ENCODE measurements around the gene EDN2.
A peak's percentile ranks its signal among the peaks of the same experiment; 100 is the strongest.

EDN2 gene

DNA sequence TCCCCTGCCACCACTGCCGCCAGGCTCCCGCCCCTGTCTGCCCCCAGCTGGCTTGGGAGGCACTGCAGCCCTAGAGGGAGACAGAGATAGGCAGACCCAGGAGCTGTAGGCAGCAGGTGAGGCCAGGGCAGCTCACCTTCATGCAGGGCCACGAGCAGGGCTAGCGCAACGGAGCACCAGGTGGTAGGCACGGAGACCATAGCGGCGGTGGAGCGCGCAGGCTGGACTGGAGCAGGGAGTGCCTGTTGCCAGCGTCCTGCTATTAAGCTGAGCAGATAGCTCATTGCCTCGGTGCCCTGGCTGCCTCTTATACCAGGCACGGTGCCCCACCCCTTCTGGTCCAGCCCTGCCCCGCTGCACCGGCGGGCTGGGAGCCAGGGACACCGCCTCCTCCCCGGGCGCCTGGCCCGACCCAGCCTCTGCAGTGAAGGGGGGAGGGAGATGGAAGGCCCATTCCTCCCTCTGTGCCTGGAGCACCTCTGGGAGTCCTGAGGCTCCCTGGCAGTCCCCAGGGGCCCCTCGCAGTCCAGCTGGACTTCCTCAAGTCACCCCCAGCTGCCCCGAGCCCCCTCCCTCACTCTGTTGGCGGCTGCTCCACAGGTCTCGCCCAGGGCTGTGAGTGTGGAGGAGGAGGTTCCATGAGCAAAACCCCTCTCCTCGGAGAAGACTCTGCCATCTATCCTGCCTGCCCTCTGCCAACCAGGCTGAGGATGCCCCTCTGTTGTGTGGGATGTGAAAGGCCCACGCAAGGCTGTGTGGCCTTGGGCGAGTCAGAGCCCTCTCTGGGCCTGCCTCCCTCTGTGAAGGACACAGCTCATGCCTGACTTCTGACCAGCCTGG lies at the start of gene EDN2:
Gene EDN2 (minus strand): TSS at position 282 of the 840 bp plus-strand sequence. CDS start 82 bp downstream, at position 200.
- no peaks in the 10 kb centered on the region for H3K9me2 ChIP-seq (replicated peaks; ENCODE audit: low read depth, low read length)

DNA sequence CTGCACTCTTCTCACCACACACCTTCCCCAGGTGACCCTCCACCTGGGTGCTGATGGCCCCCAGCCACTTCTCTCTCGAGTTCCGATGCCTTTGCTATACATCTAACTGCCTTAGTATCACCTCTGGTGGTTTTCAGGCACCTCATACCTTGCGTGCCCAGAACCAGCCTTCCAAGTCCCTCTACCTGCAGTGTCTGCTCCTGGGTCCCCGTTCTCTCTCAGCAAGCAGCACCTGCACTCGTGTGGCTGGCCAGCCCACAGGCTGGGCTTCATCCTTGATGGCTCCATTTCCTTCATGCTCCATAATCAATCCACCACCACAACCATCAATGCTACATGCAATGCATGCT lies 49.2 kb upstream of the EDN2 start:
- Histone ChIP-seq H3K4me2 (ENCODE audit: low read depth, low read length, poor library complexity, severe bottlenecking) (no peak overlapping the region), H3K79me2 (ENCODE audit: insufficient read depth, low read length) (no peaks in the 10 kb centered on the region), H3K9ac (ENCODE audit: low read depth, low read length, poor library complexity, severe bottlenecking) (no peak overlapping the region), H3K36me3 (ENCODE audit: insufficient read depth, low read length) (no peaks in the 10 kb centered on the region), H3K4me1 (ENCODE audit: insufficient read depth, low read length, poor library complexity, severe bottlenecking) (no peaks in the 10 kb centered on the region), H3K4me3 (ENCODE audit: low read length, poor library complexity, severe bottlenecking) (no peak overlapping the region), H3F3A (ENCODE audit: low read depth) (no peaks in the 10 kb centered on the region), H2AFZ (ENCODE audit: low read length) (no peak overlapping the region), H3K27me3 (ENCODE audit: insufficient read depth, low read length, poor library complexity, severe bottlenecking) (no peaks in the 10 kb centered on the region), H4K20me1 (ENCODE audit: insufficient read depth, low read length, poor library complexity, severe bottlenecking) (no peaks in the 10 kb centered on the region), H3K9me3 (ENCODE audit: insufficient read depth, low read depth, low read length) (no peaks in the 10 kb centered on the region), H3K9me2 (replicated peaks; ENCODE audit: low read depth, low read length) (no peaks in the 10 kb centered on the region)
- TF ChIP-seq EZH2phosphoT487 (IDR thresholded peaks at IDR 0.05; ENCODE audit: borderline replicate concordance) (no peak), CTCF (conservative IDR thresholded peaks at IDR 0.05; ENCODE audit: low read length) (no peak)

More for the DNA sequence above, at the start of gene EDN2:
- H3K4me2 ChIP-seq (ENCODE audit: low read depth, low read length, poor library complexity, severe bottlenecking) = no peak within 1 kb of the TSS
- no peaks in the 10 kb centered on the region for H3K79me2 ChIP-seq (ENCODE audit: insufficient read depth, low read length)
- H3F3A ChIP-seq (ENCODE audit: low read depth) = no peaks in the 10 kb centered on the region
- TF ChIP-seq EZH2phosphoT487 (IDR thresholded peaks at IDR 0.05; ENCODE audit: borderline replicate concordance) (no peak), CTCF (conservative IDR thresholded peaks at IDR 0.05; ENCODE audit: low read length) (peak; percentile 50)
- no peak within 1 kb of the TSS for H3K4me3 ChIP-seq (ENCODE audit: low read length, poor library complexity, severe bottlenecking)
- peaks cover 7% of the 10 kb centered on the region for H3K4me1 ChIP-seq (ENCODE audit: insufficient read depth, low read length, poor library complexity, severe bottlenecking)
- H3K9ac ChIP-seq (ENCODE audit: low read depth, low read length, poor library complexity, severe bottlenecking) = no peak within 1 kb of the TSS
- no peaks in the 10 kb centered on the region for H4K20me1 ChIP-seq (ENCODE audit: insufficient read depth, low read length, poor library complexity, severe bottlenecking)
- no peaks in the 10 kb centered on the region for H3K9me3 ChIP-seq (ENCODE audit: insufficient read depth, low read depth, low read length)
- no peaks in the 10 kb centered on the region for H3K36me3 ChIP-seq (ENCODE audit: insufficient read depth, low read length)
- H3K27me3 ChIP-seq (ENCODE audit: insufficient read depth, low read length, poor library complexity, severe bottlenecking) = no peaks in the 10 kb centered on the region
- H2AFZ ChIP-seq (ENCODE audit: low read length) = no peak within 1 kb of the TSS

- H3K79me2 ChIP-seq (ENCODE audit: insufficient read depth, low read length) = no peaks in the 10 kb centered on the region
- no peak for TF ChIP-seq CTCF (conservative IDR thresholded peaks at IDR 0.05; ENCODE audit: low read length)
- TF ChIP-seq EZH2phosphoT487 (IDR thresholded peaks at IDR 0.05; ENCODE audit: borderline replicate concordance) = no peak
- H2AFZ ChIP-seq (ENCODE audit: low read length) = no peak overlapping the region
- H3F3A ChIP-seq (ENCODE audit: low read depth) = no peaks in the 10 kb centered on the region
- H3K36me3 ChIP-seq (ENCODE audit: insufficient read depth, low read length) = no peaks in the 10 kb centered on the region
- H3K9me3 ChIP-seq (ENCODE audit: insufficient read depth, low read depth, low read length) = no peaks in the 10 kb centered on the region
- H3K4me3 ChIP-seq (ENCODE audit: low read length, poor library complexity, severe bottlenecking) = no peak overlapping the region
- no peaks in the 10 kb centered on the region for H3K4me1 ChIP-seq (ENCODE audit: insufficient read depth, low read length, poor library complexity, severe bottlenecking)
- H3K9me2 ChIP-seq (replicated peaks; ENCODE audit: low read depth, low read length) = no peaks in the 10 kb centered on the region
- no peaks in the 10 kb centered on the region for H3K27me3 ChIP-seq (ENCODE audit: insufficient read depth, low read length, poor library complexity, severe bottlenecking)
- H3K4me2 ChIP-seq (ENCODE audit: low read depth, low read length, poor library complexity, severe bottlenecking) = no peak overlapping the region
- no peaks in the 10 kb centered on the region for H4K20me1 ChIP-seq (ENCODE audit: insufficient read depth, low read length, poor library complexity, severe bottlenecking)
- no peak overlapping the region for H3K9ac ChIP-seq (ENCODE audit: low read depth, low read length, poor library complexity, severe bottlenecking)
Measured at GRCh38 chr1:41533016-41533730, 48.7 kb upstream of the EDN2 start.
